Measurements from ENCODE around the gene FOXF1.

DNA sequence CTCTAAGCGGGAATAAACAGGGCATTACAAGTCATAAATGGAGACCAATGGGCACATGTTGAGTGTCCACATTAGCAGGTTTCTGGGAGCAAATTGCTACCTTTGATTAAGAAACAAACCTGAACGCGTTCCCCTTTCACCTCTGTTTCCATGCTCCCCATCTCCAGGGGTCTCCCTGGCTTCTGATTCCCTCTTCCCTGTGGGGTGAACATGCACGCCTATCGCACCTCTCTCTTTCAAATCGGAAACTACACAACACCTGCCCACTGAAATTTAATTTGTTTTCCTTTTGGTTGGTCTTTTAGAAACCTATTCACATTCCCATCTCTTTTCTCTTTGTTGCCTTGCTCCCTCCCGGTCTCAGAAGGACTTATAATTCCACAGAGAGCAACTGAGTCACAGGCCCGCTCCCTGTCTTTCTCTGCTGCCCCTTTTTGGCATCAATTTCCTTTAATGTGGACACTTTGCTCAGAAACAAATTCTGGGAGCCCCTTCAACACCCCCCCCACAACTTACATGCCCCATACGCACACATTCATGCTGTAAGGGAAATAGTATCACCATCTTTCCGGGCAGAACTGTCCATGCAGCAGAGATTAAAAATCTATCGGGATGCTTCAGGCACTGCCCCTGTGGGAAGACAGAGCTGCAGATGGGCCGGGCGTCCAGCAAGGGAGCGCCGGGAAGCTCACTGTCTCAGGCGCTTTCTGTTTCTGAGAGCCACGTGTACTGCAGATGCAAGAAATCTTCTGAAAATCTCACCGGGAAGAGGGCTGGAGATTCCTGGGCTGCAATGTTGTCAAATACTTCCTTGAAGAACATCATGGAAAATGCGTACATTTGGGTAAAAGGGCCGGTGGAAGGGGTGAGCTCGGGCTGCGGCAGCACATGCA, 7.2 kb upstream of the FOXF1 start:
- no peak for TF ChIP-seq CTCF (conservative IDR thresholded peaks at IDR 0.05 in 1 of 2, IDR thresholded peaks at IDR 0.05 in 1 of 2; ENCODE audit: low read depth in 1 of 2, low read length in 2 of 2)
- no peak for TF ChIP-seq EZH2 (IDR thresholded peaks at IDR 0.05; ENCODE audit: low read length, missing control alignments)
